Hepatocyte (in vitro differentiated cells): ENCODE measurements around the gene CAMK1G. TPM values are rescaled to one million over a fixed set of nuclear protein-coding genes. Genes with fewer than 3 reads are reported as not detected.

Source experiments
- DNase-seq: peaks from one replicate; pipeline ENCODE4 v3.0.0-alpha.2; 2016; ENCODE audit warnings: low spot score
- H2AFZ ChIP-seq: fragments of 200-600 bp; sonication (generic); 2 replicates; pipeline ENCODE4 v1.6.0; 2016; ENCODE audit warnings: antibody characterized with exemption, mild to moderate bottlenecking
- H3K27ac ChIP-seq: fragments of 200-600 bp; sonication (generic); 2 replicates; pipeline ENCODE4 v1.5.1; 2016; ENCODE audit warnings: mild to moderate bottlenecking
- H3K27me3 ChIP-seq: fragments of 200-600 bp; sonication (generic); 2 replicates; pipeline ENCODE4 v1.6.1; 2016
- H3K36me3 ChIP-seq: fragments of 200-600 bp; sonication (generic); replicated peaks from 2 replicates; pipeline ENCODE4 v1.5.1; 2016; ENCODE audit warnings: low read depth; ENCODE audit not compliant: insufficient read depth
- H3K4me1 ChIP-seq: fragments of 200-600 bp; sonication (generic); 2 replicates; pipeline ENCODE4 v1.5.1; 2016; ENCODE audit warnings: mild to moderate bottlenecking, moderate library complexity; ENCODE audit not compliant: insufficient read depth
- H3K4me2 ChIP-seq: fragments of 200-600 bp; sonication (generic); 2 replicates; pipeline ENCODE4 v1.6.0; 2016
- H3K4me3 ChIP-seq: fragments of 200-600 bp; sonication (generic); 2 replicates; pipeline ENCODE4 v1.5.1; 2016; ENCODE audit warnings: mild to moderate bottlenecking
- H3K79me2 ChIP-seq: fragments of 200-600 bp; sonication (generic); 2 replicates; pipeline ENCODE4 v1.6.0; 2017; ENCODE audit warnings: mild to moderate bottlenecking
- H3K9me2 ChIP-seq: fragments of 200-600 bp; sonication (generic); replicated peaks from 2 replicates; pipeline ENCODE4 v1.6.0; 2017; ENCODE audit warnings: mild to moderate bottlenecking; ENCODE audit not compliant: insufficient read depth
- H3K9me3 ChIP-seq: fragments of 200-600 bp; sonication (generic); 2 replicates; pipeline ENCODE4 v1.5.1; 2016; ENCODE audit warnings: low read depth, mild to moderate bottlenecking
- H4K20me1 ChIP-seq: fragments of 200-600 bp; sonication (generic); 2 replicates; pipeline ENCODE4 v1.6.0; 2016; ENCODE audit warnings: mild to moderate bottlenecking; ENCODE audit not compliant: insufficient read depth, poor library complexity, severe bottlenecking
- CTCF ChIP-seq: fragments of 200-600 bp; sonication (generic); IDR thresholded peaks from 2 replicates; pipeline ENCODE4 v1.5.1; 2016; ENCODE audit warnings: antibody characterized with exemption, mild to moderate bottlenecking; ENCODE audit not compliant: poor library complexity
- EZH2 ChIP-seq: fragments of 200-600 bp; sonication (generic); IDR thresholded peaks from 2 replicates; pipeline ENCODE4 v1.6.1; 2016; ENCODE audit warnings: antibody characterized with exemption, mild to moderate bottlenecking, borderline replicate concordance
- EZH2phosphoT487 ChIP-seq: fragments of 200-600 bp; sonication (generic); IDR thresholded peaks from one replicate; pipeline ENCODE4 v1.6.1; 2018; ENCODE audit warnings: antibody characterized with exemption, mild to moderate bottlenecking, low read depth, moderate library complexity; ENCODE audit not compliant: unreplicated experiment, severe bottlenecking
- WGBS: methylation state at CpG from one replicate; pipeline ENCODE4 v1.1.6; 2016; ENCODE audit warnings: low lambda C conversion rate; ENCODE audit errors: missing lambda C conversion rate; 5-methylcytosine and 5-hydroxymethylcytosine counted together
- polyA plus RNA-seq: library from polyadenylated mRNA; unstranded; fragments of >200 nt; fragmentation: Nextera tagmentation; extraction: Ambion mirVana; gene quantifications from 2 replicates; pipeline ENCODE4 v1.2.1, GENCODE V29; 2016
- total RNA-seq: library from RNA; depleted of rRNA; stranded (reverse); fragments of >200 nt; gene quantifications from 2 replicates; pipeline ENCODE4 v1.2.3, GENCODE V29; 2014

The CAMK1G gene
- total RNA-seq (1.0 and 1.1 TPM in 2 replicates), polyA plus RNA-seq (0.85 and 1.2 TPM in 2 replicates)

GRCh38 chr1:209583408-209583807, at the start of gene CAMK1G:
TSS of gene CAMK1G (plus strand) at chr1:209583714. CDS start at chr1:209594984, 11,270 bp downstream.
- no peaks in the 10 kb centered on the region for H3K9me2 ChIP-seq
- H3K79me2 ChIP-seq: no peaks in the 10 kb centered on the region
- peaks cover 16% of the 10 kb centered on the region for H3K27me3 ChIP-seq
- H3K36me3 ChIP-seq: no peaks in the 10 kb centered on the region
- H2AFZ ChIP-seq: no peak within 1 kb of the TSS
- no peaks in the 10 kb centered on the region for H3K9me3 ChIP-seq
- 12% methylated on average over 6 of the region's 6 CpGs for WGBS
- no peaks in the 10 kb centered on the region for H4K20me1 ChIP-seq
- peaks cover 6% of the 10 kb centered on the region for H3K4me1 ChIP-seq
- H3K4me3 ChIP-seq: no peak within 1 kb of the TSS
- H3K4me2 ChIP-seq: peak within 1 kb of the TSS; percentile 67
- TF ChIP-seq EZH2phosphoT487 (no peak), EZH2 (no peak), CTCF (no peak)
- H3K27ac ChIP-seq: no peak within 1 kb of the TSS
- DNase-seq: peak; percentile 60

GRCh38 chr1:209534496-209535250, 48.8 kb upstream of the CAMK1G start:
- Histone ChIP-seq H3K4me2 (no peak overlapping the region), H3K36me3 (no peaks in the 10 kb centered on the region), H3K27ac (no peak overlapping the region), H3K9me3 (no peaks in the 10 kb centered on the region), H3K9me2 (no peaks in the 10 kb centered on the region), H3K79me2 (no peaks in the 10 kb centered on the region), H2AFZ (no peak overlapping the region), H3K4me3 (no peak overlapping the region), H3K4me1 (peaks cover under 1% of the 10 kb centered on the region), H4K20me1 (no peaks in the 10 kb centered on the region), H3K27me3 (no peaks in the 10 kb centered on the region)
- WGBS: 85% methylated on average over 8 of the region's 8 CpGs
- TF ChIP-seq EZH2 (no peak), EZH2phosphoT487 (no peak)
- DNase-seq: no peak

- Histone ChIP-seq H3K9me2 (no peaks in the 10 kb centered on the region), H3K27me3 (no peaks in the 10 kb centered on the region), H3K4me1 (no peaks in the 10 kb centered on the region), H3K4me2 (no peak overlapping the region), H3K27ac (no peak overlapping the region), H4K20me1 (no peaks in the 10 kb centered on the region), H3K9me3 (no peaks in the 10 kb centered on the region), H2AFZ (no peak overlapping the region), H3K79me2 (no peaks in the 10 kb centered on the region), H3K4me3 (no peak overlapping the region), H3K36me3 (no peaks in the 10 kb centered on the region)
- 44% methylated on average over 2 of the region's 2 CpGs for WGBS
- TF ChIP-seq EZH2phosphoT487 (no peak), CTCF (no peak), EZH2 (no peak)
- DNase-seq: no peak
Observed at GRCh38 chr1:209536843-209537242, 46.7 kb upstream of the CAMK1G start.

GRCh38 chr1:209537336-209538114, 46.0 kb upstream of the CAMK1G start:
- 79% methylated on average over 1 of the region's 1 CpG for WGBS
- no peak for DNase-seq
- H3K4me1 ChIP-seq: no peaks in the 10 kb centered on the region
- H4K20me1 ChIP-seq: no peaks in the 10 kb centered on the region
- H2AFZ ChIP-seq: no peak overlapping the region
- TF ChIP-seq EZH2 (no peak), EZH2phosphoT487 (no peak)
- no peak overlapping the region for H3K4me3 ChIP-seq
- no peak overlapping the region for H3K4me2 ChIP-seq
- H3K27me3 ChIP-seq: no peaks in the 10 kb centered on the region
- no peaks in the 10 kb centered on the region for H3K79me2 ChIP-seq
- H3K9me3 ChIP-seq: no peaks in the 10 kb centered on the region
- no peaks in the 10 kb centered on the region for H3K9me2 ChIP-seq
- H3K27ac ChIP-seq: no peak overlapping the region
- no peaks in the 10 kb centered on the region for H3K36me3 ChIP-seq
